Sigmoid colon (tissue), 4 donors: ENCODE data around the gene SUGCT.

Experiments used
- EP300 ChIP-seq, 4 donors: sonication (generic); formaldehyde crosslinking; IDR thresholded peaks; one replicate each; pipeline ENCODE4 v1.6.1; 2017; ENCODE audit warnings: antibody characterized with exemption in 4 of 4
- TF ChIP-seq, protein P1 (sequence below), 4 experiments: fragments of 450-650 bp in 3 of 4; fragments of 200-600 bp in 1 of 4; IDR thresholded peaks; one replicate each; pipeline ENCODE4 v1.5.1; 2016 to 2019; ENCODE audit warnings: antibody characterized with exemption in 4 of 4, mild to moderate bottlenecking in 3 of 4, moderate library complexity in 2 of 4

DNA sequence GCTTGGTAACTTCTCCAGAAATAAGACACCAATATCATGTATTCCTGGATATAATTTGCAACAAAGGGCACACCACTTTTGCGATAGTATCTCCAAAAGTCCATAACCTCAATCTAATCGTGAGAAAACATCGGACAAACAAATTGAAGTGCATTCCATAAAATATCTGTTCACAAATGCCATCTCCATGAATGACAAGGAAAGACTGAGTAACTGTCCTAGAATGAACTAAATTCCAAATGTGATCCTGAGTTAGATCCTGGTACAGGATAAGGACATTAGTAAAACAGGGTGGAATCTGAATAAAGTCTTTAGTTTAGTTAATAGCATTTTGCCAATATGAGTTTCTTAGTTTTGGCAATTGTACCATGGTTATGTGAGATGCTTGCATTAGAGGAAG lies 384.2 kb downstream of the SUGCT start:
- no peak for TF ChIP-seq EP300 (IDR thresholded peaks at IDR 0.05)
- TF ChIP-seq, protein P1, sequence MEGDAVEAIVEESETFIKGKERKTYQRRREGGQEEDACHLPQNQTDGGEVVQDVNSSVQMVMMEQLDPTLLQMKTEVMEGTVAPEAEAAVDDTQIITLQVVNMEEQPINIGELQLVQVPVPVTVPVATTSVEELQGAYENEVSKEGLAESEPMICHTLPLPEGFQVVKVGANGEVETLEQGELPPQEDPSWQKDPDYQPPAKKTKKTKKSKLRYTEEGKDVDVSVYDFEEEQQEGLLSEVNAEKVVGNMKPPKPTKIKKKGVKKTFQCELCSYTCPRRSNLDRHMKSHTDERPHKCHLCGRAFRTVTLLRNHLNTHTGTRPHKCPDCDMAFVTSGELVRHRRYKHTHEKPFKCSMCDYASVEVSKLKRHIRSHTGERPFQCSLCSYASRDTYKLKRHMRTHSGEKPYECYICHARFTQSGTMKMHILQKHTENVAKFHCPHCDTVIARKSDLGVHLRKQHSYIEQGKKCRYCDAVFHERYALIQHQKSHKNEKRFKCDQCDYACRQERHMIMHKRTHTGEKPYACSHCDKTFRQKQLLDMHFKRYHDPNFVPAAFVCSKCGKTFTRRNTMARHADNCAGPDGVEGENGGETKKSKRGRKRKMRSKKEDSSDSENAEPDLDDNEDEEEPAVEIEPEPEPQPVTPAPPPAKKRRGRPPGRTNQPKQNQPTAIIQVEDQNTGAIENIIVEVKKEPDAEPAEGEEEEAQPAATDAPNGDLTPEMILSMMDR (IDR thresholded peaks at IDR 0.05) = no peak
